Epithelial cell of prostate (primary cell): ENCODE results near the gene PDZD8.
"Not testable (repeated sequence)": the region's sequence is repeated elsewhere in the genome, so short reads cannot be mapped to it uniquely, and the experiment has no call there.

Experiments used
- DNase-seq: peaks from one replicate; pipeline ENCODE4 v3.0.0-alpha.2; 2011; ENCODE audit warnings: low read depth, low spot score
- H3K27ac ChIP-seq: fragments of 450-650 bp; 2 replicates; pipeline ENCODE4 v1.5.1; 2017; ENCODE audit warnings: mild to moderate bottlenecking

PDZD8 gene

DNA sequence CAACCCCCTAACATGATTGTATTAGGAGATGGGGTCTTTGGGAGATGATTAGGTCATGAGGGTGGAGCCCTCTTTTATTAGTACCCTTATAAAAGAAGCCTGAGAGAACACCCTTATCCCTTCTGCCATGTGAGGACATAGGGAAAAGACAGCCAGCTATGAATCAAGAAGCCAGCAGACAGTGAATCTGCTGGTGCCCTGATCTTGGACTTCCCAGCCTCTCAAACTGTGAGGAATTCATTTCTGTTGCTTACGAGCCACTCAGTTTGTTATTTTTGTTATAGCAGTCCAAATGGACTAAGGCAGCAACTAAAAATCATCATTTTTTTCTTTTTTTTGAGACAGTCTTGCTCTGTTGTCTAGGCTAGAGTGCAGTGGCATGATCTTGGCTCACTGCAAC, 74.6 kb downstream of the PDZD8 start:
- H3K27ac ChIP-seq = no peak overlapping the region
- no peak for DNase-seq

DNA sequence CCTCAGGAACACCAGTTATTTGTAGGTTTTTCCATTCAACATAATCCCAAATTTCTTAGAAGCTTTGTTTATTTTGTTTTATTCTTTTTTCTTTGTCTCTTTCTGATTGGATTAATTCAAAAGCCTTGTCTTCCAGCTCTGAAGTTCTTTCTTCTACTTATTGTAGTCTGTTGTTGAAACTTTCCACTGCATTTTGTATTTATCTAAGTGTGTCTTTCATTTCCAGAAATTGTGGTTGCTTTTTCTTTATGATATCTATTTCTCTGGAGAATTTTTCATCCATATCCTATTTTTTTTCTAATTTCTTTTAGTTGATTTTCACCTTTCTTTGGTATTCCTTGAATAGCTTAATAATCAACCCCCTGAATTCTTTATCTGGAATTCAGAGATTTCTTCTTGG, 75.8 kb downstream of the PDZD8 start:
- H3K27ac ChIP-seq = no peak overlapping the region
- DNase-seq = no peak

DNA sequence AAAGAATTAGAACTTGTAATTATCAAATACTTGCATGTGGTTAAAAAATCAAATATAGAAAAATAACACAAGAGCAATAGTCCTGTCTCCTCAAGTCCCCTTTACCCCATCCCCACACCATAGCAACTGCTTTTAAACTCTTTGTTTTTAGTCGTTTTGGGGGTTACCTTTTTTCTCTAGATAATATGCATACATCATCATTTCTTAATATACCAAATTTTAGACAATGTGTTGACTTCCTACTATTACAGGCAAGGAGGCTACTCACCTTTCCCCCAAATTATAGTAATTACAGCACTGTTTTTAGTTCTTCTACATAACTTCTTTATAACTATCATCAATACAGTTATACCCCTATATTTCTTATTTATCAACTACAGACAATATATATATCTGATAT, 77.0 kb downstream of the PDZD8 start:
- DNase-seq = no peak
- no peak overlapping the region for H3K27ac ChIP-seq

DNA sequence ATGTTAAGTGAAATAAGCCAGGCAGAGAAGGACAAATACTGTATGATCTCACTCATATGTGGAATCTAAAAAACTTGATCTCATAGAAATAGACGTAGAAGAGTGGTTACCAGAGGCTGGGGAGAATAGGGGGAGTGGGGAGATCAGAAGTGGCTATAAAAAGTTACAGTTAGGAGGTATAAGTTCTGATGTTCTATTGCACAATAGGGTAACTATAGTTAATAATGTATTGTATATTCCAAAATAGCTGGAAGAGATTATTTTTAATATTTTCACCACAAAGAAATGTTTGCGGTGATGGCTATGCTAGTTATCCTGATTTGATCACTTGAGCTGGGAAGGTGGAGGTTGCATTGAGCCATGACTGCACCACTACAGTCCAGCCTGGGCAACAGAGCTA, 80.5 kb downstream of the PDZD8 start:
- no peak for DNase-seq
- no peak overlapping the region for H3K27ac ChIP-seq

DNA sequence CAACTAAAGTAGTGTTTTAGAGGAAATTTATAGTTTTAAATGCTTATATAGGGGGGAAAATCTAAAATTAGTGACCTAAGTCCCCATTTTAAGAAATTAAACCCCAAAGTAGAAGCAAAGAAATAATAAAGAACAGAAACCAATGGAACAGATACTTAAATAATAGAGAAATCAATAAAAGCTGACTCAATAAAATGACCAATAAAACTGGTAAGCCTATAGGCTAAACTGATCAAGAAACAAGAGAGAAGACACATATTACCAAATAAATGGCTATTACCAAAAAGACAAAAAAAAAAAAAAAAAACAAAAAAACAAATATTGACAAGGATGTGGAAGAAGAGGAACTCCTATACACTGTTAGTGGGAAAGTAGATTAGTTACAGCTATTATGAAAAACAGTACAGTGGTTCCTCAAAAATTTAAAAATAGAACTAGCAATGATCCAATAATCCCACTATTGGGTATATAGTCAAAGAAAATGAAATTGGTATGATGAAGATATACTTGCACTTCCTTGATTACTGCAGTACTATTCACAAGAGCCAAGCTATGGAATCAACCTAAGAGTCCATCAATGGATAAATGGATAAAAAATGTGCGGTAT, 81.1 kb downstream of the PDZD8 start:
- no peak for DNase-seq
- H3K27ac ChIP-seq = no peak overlapping the region

DNA sequence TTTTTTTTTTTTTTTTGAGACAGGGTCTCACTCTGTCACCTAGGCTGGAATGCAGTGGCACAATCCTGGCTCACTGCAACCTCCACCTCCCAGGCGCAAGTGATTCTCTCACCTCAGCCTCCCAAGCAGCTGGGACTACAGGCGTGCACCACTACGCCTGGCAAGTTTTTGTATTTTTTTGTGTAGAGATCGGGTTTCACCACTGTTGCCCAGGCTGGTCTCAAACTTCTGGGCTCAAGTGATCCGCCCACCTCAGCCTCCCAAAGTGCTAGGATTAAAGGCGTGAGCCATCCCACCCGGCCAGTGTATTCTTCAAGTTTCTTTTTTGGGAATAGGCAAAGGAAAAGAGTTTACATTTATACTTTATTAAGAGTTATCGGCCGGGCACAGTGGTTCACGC, 84.4 kb downstream of the PDZD8 start:
- H3K27ac ChIP-seq, DNase-seq: not testable (repeated sequence)

DNA sequence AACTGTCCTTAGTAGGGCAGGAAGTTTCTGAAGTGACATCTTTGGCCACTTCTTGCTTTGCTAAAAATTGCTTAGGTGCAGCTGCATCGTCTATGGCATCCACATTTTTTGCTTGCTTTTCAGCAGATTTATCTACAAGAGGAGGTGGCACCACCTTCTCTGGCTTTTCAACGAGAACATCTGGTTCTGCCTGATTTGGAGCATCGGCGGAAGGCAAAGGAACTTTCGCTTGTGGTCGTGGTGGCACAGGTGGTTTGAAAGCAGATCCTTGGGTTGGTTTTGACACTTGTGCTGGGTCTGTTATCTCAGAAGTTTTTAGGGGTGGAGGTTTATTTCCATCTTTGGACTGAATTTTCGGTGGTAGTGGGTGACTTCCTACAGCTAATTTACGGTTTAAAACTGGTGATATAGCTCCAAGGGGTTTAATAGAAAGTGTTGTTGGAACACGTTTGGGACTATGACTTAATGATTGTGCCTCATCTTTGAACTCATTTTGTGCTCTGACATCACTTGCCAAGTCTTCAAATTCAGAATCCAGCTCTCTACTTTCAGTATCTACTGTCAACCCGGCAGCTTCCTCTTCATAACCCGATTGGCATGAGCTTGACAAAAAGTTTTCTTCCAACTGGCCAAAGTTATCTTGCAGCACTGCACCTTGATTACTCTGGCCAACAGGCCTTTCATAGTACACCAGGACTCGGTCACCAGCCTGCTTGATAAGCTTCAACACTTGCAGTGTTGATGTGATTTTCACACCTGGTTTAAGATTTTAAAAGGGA, 90.3 kb downstream of the PDZD8 start:
- no peak for DNase-seq
- no peak overlapping the region for H3K27ac ChIP-seq

DNA sequence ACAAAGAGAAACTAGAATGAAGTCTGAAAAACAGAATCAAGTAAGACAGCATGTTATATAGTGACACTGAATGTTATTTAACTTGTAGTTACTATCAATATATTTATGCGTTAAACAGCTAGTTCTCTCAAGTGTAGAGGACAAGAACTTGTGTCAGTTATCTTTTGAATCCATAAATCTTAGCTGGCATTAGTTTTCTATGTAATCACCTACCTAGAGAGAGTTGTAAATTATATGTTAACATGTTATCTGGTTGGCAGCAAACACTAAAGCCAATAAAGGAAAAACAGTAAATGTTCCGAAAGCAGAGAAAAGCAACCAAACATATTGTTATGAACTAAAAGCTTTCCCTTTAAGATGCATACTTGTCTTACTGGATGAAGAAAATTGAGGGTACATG, 97.6 kb downstream of the PDZD8 start:
- no peak for DNase-seq
- no peak overlapping the region for H3K27ac ChIP-seq

DNA sequence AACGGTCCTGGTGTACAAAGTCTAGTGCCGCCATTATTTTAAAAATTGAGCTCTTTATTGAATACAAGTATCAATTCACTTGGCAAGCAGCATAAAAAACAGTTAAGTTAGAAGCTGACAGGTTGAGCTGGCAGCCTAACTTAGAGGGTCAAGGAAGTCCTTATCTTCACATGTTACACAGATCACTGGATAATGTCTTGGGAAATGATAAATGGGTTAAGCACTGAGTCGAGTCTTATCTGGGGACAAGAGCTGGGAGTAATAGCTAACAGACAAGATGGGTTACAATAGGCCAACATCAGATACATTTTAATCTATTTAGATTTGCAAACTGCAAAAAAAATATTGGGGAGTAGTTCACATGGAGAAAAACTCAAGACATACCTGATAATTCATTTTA, 100.1 kb downstream of the PDZD8 start:
- no peak for DNase-seq

DNA sequence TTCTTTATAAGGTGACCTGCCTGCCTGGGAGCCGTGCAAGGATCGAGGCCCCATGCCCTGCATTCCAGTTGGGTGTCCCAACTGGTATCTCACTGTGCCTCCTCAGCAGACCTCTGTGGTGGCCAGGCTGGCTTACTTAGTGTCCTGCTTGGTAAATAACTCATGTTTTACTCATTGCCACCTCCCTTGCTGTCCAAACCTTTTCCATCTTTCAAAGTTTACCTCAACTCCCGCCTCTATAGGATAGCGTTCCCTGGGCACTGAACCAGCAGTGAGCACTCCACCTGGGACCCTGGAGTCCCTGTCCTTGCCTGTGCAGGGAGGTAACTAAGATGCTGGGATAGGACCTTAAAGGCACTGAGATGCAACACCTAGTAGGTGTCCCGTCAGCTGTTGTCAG, 100.7 kb downstream of the PDZD8 start:
- no peak for DNase-seq
- H3K27ac ChIP-seq = no peak overlapping the region

More for the DNA sequence above, 100.1 kb downstream of the PDZD8 start:
- no peak overlapping the region for H3K27ac ChIP-seq

DNA sequence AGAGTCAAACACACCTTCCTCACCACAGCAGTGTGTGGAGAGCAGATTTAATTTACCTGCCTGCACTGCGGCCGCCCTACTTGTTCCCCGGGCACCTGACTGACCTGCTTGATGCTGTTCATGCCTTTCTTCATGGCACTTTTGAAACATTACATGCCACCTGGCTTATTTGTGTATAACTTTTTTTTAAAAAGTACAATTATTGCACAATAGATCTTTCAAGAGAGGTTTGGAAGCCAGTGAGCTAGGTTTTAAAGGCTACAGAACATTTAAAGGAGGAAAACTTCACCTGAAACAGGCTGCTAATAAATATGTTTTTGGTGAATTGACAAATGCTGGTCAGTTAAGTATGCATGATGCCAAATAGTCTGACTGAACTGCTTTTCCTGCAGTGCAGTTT, 101.3 kb downstream of the PDZD8 start:
- no peak for DNase-seq
- H3K27ac ChIP-seq = no peak overlapping the region

DNA sequence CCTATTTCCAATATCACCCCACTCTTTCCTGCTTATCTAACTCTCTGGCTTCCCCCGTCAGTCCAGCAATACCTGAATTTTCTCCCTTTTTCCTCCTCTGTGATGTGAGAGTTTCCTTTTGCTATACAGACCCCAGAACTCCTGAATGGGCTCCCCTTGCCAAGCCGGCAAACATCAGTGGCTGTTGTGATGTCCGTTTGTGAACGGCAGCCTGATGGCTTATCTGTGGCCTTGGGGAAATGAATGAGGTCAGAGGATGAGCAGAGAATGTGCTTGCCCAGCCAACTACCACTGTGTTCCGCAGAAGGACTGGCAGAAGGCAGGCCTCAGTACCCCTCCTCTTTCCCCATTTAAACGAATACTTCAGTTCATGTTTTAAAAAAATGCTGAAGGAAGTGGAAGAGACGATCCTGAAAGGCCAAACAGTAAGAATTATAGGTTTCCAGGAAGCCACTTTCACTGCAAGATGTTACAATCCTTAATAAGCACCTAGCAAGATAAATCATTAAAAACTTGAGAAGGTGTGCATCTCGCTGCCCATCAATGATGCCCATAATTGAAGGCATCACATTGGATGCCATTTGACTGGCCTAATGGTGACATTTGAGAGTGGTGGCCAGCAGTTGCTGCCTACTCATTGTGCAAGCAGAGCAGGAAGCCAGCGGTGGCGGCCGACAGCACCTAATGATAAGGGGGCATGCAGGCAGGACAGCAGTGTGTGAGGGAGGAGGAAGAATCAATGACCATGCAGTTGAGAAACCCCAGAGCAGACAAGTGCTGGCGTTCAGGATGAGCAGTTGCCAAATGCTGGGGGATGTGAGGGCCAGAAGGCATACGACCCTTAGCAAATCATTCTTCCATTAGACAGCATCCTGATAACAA, 102.8 kb downstream of the PDZD8 start:
- no peak for DNase-seq
- no peak overlapping the region for H3K27ac ChIP-seq

DNA sequence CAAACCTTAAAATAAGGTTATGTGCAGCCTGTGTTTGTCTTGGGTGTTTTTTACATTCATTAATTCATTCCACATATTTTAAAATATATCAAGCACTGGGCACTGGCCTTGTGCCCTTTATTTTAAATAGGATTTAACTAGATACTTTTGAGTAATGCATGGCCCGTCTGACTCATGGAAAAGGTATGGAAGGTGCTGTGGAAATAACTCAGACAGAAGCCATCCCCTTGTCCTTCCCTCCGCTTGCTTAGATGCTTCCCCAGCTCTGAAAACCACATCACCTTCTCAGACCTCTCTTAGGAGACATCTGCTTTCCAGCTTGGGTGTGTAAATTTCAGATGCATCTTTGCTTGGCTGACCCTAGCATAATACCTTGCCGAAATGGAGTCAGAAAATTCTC, 103.8 kb downstream of the PDZD8 start:
- H3K27ac ChIP-seq = no peak overlapping the region
- no peak for DNase-seq

DNA sequence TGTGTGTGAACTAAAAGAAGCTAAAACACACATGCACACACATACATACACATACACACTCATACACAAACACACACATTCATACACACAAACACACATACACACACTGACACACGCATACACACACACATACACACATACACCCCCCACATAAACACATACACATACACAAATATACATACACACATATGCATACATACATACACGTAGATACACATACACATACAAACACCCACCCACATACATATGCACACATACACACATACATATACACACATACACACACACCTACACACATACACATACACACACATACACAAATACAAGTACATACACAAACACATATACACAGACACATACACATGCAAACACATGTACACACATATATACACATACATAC, 106.3 kb downstream of the PDZD8 start:
- DNase-seq = no peak

DNA sequence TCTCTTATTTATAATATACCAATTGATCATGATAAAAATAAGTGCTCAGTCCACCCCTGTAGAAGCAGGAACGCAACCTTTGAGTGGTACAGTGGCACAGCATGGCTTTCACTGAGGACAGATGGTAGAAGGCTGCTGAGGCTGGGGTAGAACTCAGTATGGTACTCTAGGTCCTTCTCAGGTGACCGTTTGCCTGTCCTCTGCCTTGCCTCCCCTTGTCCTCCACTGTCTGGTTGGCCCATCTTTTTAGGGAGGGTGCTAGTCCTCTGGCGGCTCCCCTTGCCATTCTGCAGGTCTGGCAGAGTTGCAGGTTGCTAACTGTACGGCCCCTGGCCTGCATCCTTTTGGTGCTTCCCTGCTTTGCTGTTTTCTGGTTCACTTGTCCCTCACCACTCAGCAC, 107.0 kb downstream of the PDZD8 start:
- no peak for DNase-seq
- H3K27ac ChIP-seq = no peak overlapping the region

More for the DNA sequence above, 106.3 kb downstream of the PDZD8 start:
- no peak overlapping the region for H3K27ac ChIP-seq

DNA sequence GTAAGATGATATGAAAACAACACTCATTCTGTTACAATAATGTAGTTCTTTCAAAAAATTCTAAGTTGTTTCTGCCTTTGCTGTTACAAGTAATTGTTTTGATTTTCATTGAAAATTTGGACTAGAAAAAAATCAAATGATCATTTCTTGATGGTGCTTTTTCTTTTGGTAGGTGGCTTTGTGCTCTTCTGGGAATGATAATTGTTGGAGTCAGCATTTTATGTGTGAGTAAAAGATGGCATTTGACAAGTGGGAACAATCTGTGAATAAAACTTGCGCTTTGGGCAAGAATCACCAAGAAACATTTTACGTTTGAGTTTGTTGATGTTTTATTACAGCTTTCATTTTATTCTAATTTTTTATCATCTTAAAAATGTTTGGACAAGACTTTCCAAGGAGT, 108.4 kb downstream of the PDZD8 start:
- no peak overlapping the region for H3K27ac ChIP-seq
- DNase-seq = no peak

DNA sequence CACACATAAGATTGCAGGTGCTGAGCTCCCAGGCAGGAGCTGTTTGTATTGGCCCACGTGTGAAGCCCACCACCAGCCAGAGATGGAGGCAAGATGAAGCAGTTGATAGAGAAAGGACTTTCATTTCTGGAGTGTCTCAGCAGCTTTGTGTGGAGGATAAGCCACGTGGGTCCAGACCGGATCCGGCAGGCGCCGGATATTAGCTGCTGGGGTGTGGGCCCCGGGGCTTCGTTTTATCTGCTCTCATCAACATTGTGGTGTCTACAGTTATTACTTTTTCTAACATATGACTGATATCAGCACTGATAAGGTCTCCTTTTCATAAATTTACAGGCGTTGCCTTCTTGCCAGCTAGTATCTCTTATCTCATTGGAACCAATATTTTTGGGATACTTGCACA, 108.8 kb downstream of the PDZD8 start:
- no peak for DNase-seq
- no peak overlapping the region for H3K27ac ChIP-seq

DNA sequence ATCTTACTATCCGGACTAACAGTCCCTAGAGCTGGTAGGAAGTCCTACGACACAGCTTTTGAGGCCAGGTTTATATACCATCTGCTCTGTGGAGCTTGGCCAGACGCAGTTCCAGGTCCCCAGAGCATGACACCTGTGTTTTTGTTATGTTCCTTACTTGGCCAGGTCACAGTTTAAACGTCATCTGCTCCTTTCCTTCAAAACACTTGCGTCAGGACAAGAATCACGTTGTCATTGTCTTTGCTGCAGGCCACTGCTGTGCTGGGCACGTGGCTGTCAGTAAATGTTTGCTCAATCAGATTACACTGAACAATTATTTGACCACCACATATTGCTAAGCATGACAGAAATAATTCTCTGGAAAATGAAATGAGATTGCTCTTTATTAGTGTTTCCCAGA, 110.5 kb downstream of the PDZD8 start:
- no peak for DNase-seq
- no peak overlapping the region for H3K27ac ChIP-seq

DNA sequence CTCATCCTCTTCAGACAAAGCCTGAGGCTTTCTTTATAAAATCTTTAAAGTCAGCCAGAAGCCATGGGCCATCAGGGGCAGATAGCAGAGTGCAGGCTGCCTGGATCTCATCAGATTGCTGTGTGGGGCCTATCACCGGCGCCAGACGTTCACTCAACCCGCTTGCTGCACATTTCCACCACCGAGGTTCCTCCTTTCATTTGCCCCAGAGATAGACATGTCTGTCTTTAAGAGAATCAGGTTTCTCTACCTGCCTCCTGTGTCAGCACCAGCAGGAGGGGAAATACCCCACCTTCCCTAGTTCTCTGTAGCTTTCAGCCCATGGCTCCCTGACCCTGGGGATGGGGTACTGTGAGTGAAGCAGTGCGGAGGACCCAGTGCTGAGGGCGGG, 112.3 kb downstream of the PDZD8 start:
- DNase-seq = no peak
- H3K27ac ChIP-seq = no peak overlapping the region

DNA sequence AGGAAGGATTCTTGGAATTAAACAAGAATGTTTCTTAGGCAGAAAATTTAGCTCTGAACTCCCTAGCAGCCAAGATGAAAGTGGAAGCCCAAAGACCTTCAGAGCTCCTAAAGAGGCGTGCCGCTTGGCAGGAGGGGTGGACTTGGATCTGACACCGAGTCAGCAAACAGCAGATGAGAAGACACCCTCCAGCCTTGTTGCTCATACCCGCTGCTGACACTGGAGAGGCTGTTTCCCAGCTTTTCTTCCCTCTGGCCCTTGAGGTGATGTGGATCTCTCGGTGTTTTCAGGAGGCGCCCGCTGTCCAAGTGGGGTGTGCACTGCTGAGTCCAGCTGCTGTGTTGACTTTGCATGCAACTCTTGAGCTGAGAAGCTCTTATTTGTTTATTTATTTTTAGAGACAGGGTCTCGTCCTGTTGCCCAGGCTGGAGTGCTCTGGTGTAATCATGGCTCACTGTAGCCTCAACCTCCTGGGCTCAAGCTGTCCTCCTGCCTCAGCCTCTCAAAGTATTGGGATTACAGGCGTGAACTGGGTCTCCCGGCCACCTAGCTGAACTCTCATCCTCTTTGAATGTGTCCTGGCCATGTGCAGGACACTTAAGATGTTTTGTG, 112.8 kb downstream of the PDZD8 start:
- no peak overlapping the region for H3K27ac ChIP-seq

DNA sequence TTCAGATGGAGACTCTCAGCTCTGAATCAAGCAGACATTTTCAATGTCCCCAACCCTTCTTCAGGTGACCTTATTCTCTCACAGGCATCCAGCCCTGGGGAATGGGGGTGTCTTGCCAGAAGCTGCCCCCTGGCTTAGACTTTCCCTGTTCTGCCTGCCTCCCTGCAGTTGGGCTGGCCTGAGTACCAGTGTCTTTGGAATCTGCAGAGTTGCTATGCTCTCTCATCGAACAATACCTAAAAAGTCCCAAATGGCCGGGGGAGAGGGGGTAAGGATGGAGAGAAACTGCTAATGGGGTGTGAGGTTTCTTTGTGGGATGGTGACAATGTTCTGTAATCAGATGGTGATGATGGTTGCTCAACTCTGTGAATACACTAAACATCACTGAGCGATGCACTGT, 113.7 kb downstream of the PDZD8 start:
- no peak for DNase-seq
- no peak overlapping the region for H3K27ac ChIP-seq

More for the DNA sequence above, 112.8 kb downstream of the PDZD8 start:
- no peak for DNase-seq
